GM18909 (cell line): ENCODE results near the gene SERPINA1.
A peak's percentile ranks its signal among the peaks of the same experiment; 100 is the strongest.
"Not testable (repeated sequence)": the region's sequence is repeated elsewhere in the genome, so short reads cannot be mapped to it uniquely, and the experiment has no call there.

Source experiments
- ATAC-seq: cut with Tn5 transposase; IDR thresholded peaks from one replicate; pipeline ENCODE4 v1.9.1; 2021; ENCODE audit warnings: mild to moderate bottlenecking; ENCODE audit not compliant: unreplicated experiment, poor library complexity

SERPINA1 gene

DNA sequence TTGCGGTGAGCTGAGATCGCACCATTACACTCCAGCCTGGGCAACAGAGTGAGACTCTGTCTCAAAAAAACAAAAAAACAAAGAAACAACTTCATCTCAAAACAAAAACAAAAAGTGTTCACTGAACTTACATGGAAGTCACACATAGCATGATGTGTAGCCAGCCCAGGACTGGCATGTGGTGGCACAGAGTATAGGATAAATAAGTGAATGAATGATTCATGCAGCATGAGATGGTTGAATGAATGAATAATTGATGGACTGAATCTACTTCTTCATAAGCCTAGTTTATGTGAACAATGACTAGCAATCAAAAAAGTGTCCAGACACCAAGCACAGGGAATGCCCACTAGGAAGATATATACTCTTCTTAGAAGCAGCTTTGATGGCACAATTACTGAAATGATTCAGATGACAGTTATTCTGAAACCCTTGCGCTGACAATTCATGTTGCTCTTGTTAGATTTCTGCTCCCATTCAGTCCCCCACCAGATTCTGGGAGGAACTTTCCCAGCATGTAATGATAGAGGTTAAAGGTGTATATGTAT lies 33.7 kb downstream of the SERPINA1 start:
- ATAC-seq: peak; percentile 32

DNA sequence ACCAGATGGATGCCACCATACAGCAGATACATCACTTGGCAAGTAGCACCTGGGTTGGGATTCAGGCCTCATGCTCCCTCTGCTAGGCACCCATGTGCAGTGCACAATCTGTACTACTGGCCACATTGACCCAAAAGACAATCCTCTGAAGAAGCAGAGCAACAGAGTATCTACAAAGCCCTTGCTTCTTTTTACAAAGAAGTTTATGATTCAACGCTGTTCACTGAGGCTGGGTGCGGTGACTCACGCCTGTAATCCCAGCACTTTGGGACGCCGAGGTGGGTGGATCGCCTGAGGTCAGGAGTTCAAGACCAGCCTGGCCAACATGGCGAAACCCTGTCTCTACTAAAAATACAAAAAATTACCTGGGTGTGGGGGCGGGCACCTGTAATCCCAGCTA lies 34.2 kb downstream of the SERPINA1 start:
- not testable (repeated sequence) for ATAC-seq

DNA sequence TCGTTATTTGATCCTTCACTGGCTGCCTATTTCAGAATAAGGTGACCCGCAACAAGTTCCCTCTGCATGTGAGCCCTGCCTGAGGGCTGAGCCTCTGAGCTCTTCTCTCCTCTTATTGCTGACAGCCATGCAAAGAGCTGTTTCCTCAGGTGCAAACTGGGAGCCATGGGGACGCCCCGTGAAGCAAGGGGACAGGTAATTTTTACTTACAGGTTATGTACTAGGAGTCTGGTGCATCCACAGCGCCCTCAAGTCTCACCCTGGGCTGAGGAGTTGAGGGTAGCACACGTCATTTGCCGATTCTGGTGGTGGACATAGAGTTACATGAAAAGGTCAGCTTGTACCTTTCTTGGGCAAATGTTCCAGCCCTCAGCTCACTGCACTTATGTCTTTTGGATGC lies 39.1 kb downstream of the SERPINA1 start:
- no peak for ATAC-seq

DNA sequence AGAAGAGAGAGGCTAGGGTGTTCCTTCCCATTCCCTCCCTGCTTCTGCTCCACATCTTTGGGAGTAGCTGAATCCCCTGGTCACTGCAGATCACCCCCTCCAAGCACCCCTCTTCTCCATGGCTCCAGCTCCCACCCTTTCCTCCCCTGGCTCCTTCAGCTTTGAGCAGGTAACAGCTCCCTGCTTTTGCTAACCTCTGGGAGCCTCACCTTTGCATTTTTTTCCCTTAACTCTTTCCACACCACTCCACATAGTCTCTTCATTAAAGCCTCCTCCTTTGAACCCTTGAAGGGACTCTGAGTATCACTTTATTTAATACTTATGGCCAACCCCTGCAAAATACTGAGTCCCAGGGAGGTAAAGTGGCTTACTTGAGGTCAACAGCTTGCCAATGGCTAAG lies 39.6 kb downstream of the SERPINA1 start:
- no peak for ATAC-seq

DNA sequence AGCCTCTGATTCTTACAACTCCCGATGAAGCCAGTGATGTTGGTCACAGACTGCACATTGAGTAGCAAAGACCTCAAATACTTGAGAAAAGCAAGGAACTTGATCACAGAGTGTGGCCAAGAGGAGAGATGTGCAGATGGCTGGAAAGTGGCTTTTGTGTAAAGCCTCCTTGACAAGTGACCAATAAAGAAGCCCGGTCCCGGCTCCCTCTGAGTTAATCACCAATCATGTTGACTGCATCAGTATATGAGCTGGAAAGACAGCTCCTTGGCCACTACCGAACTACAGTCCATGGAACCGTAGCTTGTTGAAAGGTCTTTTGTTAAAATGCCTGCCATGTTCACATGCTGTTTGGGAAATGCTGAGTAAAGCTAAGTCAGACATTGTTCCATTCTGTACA lies 41.6 kb downstream of the SERPINA1 start:
- ATAC-seq: peak; percentile 2

DNA sequence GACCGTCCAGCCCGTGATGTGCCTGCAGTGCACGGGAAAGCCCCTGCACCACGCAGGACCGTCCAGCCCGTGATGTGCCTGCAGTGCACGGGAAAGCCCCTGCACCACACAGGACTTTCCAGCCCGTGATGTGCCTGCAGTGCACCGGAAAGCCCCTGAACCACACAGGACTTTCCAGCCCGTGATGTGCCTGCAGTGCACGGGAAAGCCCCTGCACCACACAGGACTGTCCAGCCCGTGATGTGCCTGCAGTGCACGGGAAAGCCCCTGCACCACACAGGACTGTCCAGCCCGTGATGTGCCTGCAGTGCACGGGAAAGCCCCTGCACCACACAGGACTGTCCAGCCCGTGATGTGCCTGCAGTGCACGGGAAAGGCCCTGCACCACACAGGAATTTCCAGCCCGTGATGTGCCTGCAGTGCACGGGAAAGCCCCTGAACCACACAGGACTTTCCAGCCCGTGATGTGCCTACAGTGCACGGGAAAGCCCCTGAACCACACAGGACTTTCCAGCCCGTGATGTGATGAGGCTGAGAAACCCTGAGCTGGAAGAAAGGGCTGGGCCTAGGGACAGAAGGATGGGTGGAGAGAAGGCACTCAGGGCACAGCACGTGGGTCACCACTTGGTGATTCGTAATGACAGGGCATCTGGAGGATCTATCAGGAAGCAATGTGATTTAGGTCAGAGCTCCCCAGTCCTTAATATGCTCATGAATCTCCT lies 42.2 kb downstream of the SERPINA1 start:
- ATAC-seq: peak; percentile 76

DNA sequence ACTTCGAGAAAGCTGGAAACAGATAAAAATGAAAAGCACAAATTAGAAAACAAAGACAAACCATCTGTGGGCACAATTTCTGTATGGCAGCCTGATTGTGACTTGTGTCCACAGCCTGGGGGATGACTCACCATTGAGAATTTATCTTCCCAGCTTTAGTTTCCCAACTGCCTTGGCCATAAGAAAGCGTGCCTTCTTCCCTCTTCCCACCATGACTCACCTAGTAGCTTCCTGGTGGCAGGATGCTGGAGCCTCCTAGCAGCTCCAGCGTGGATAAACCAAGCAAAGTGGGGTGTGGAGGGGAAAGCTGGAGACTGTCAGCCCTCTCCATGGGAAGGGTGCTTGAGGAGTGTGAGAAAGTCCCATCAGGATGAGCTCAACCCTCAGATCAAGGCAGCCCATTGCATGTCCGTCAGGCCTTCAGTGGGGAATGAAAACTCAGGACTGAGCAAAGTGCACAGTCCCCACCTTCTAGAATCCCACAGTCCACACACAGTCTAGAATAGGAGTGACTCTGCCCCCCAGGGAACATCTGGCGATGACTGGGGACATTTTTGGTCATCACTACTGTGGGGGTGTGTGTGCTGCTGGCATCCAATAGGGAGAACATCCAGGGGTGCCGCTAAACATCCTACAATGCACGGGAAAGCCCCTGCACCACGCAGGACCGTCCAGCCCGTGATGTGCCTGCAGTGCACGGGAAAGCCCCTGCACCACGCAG lies 42.9 kb downstream of the SERPINA1 start:
- no peak for ATAC-seq

DNA sequence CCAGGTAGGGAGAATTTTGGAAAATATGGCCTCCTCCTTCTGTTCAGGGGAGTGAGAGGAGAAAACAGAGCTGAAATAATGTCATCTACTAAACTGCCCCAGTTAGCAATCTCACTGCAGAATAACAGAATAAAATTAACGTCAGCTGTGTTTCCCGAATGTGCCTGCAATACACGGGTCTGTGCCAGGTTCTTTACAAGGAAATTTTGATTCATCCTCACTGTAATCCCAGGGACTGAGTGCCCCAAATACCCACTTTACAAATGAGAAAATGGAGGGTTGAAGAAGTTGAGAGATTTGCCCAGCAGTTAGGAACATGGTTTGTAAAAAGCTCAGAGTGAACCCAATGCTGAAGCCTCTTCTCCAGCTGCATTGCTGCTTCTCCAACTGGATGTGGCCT lies 44.0 kb downstream of the SERPINA1 start:
- ATAC-seq: no peak

DNA sequence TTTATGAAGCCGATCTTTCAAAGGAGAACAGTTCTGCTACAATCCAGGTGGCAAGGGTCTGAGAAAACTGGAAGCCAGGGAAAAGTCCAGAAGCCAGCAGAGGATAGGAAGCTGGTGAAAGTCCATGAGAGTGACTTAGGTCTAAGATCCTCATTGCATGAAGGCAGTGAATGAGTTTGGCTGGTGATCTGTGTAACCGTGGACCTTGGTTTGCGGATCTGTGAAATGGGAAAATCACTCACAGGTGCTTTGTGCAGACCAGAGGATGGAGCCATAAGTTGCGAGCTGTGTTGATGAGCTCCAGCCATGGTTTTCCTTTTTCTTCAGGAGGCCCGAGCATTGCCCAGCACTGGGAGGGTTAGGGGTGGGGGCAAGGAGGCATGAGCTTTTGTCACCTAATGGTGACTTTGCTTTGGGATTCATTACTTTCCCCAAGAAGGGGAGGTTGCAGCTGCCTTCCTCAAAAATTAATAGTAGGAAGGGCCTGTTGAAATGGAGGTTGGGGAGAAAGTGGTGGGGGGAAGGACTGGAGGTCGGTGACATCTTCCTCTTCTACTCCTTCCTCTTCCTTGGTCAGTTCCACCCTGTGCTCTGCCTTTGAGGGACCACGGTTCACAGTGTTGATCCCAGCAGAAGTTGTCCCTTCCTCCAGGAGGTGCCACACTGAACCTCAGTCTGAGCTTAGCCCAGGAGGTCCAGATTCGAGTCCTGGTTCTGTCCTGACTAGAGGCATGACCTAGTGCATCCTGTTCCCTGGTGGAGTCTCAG lies 45.0 kb downstream of the SERPINA1 start:
- no peak for ATAC-seq

DNA sequence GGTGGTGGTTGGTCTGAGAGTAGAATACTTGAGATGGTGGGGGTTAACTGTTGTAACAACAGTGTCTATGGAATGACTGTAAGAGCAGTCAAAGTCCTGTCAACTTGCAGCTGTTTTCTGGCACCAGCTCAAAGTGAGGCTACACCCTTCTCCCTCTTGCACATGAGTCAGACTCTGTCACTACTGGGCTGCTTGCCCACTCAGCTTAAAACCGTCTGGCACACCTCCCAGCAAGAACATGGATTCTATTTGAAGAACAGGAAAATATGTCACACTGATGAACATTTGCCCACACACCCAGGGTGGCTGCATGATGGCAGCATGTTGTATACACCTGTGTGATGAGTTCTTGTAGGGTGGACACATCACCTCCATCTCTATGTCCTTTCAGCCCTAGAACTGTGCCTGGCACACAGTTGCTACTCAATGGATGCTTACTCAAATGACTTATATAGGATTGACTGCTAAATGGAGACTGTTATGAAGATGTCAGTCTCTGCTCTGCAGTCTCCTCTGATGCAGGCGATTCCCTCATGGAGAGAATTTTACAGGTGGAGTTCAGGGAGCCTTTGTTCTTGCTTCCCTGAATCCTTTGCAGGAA lies 46.0 kb downstream of the SERPINA1 start:
- no peak for ATAC-seq

DNA sequence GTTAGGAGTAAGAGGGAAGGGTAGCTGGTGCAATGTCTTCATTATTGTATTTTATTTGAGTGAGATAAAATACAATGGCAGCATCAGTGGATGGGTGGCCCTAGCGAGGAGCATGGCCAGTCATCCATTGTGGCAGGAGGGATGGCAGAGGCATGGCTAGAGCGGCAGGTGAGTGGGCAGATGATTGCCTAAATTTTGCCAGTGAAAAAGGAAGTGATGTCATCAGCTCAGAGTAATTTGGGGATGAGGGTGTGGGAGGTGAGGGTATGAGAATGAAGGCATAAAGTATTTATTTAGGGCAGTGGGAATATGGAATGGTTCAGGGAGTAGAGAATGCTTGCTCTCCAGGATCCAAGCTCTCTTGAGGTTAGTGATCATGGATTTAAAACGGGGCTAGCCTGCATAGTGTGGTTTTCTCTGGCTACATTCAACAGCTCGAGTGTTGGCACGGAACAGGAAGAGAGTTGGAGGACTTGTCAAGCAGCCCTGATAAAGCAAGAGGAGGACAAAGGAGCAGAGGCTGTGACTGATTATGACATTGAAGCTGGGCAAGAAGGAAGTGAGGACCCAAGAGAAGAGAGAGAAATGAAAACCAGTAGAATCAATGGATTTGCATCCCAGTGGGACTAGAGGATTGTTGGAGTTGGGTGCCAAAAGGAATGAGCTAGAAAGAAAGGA lies 46.6 kb downstream of the SERPINA1 start:
- ATAC-seq: no peak

DNA sequence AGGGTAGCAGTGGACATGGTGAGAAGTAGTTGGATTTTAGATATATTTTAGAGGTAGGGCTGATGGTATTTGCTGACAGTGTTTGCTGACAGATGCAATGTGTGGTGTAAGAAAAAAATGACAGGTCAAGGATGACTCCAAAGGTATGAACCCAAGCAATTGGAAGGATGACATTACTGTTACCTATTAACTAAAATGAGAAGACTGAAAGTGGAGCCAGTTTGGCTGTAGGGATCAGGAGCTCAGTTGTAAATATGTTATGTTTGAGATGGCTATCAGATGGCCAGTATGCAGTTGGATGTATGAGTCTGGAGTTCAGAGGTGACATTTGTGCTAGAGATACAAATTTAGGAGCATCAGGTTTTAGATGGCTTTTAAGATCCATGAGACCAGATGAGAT lies 47.9 kb downstream of the SERPINA1 start:
- no peak for ATAC-seq

DNA sequence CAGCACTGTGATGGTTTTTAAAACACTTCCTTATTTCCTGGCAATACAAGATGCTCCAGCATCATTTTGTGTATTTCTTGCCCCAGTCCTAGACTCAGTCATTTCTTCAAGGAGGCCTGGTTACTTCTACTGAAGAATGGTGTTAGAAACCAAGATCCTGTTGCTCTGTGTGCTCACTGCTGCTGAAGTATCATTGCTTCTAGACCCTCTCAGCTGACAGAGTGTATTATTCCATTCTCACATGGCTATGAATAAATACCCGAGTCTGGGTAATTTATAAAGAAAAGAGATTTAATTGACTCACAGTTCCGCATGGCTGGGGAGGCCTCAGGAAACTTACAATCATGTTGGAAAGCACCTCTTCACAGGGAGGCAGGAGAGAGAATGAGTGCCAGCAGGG lies 50.4 kb downstream of the SERPINA1 start:
- ATAC-seq: no peak

DNA sequence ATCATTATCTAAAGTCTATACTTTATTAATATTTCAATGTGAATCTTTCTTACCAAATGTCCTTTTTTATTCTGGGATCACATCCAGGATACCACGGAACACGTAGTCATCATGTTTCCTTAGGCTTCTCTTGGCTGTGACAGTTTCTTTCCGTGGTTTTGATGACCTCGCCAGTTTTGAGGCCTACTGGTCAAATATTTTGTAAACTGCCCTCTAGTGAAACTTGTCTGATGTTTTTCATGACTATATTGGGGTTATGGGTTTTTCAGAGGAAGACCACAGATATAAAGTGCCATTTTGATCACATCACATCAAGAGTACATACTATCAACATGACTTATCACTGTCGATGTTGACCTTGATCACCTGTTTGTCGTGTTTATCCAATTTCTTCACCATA lies 51.1 kb downstream of the SERPINA1 start:
- ATAC-seq: no peak

DNA sequence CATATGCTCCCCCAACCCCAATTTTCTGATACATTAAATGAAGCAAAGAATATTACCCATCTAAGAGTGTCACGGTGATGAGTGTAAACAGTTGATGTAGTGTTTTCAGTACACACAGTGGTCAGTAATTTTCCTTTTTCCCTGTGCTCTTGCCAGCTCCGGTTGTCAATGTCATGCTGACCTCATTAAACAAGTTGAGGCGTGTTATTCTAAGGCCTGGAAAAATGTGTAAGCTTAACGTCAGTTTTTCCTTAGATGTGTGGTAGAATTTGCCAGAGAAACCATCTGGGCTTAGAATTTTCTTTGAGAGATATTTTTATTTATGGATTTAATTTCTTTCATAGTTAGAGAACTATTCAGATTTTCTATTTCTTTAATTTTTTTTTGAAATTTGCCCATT lies 53.5 kb downstream of the SERPINA1 start:
- ATAC-seq: no peak

DNA sequence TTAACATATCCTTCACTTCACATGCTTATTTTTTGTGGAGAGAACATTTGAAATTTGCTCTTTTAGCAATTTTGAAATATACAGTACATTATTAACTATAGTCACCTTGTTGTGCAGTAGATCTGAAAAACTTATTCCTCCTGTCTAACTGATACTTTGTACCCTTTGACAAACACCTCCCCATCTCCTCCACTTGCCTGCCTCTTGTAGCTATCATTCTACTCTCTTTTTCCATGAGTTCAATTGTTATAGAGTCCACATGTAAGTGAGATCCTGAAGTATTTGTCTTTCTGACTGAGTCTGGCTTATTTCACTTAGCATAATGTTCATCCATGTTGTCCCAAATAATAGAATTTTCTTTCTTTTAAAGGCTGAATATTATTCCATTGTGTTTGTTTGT lies 55.8 kb downstream of the SERPINA1 start:
- no peak for ATAC-seq

DNA sequence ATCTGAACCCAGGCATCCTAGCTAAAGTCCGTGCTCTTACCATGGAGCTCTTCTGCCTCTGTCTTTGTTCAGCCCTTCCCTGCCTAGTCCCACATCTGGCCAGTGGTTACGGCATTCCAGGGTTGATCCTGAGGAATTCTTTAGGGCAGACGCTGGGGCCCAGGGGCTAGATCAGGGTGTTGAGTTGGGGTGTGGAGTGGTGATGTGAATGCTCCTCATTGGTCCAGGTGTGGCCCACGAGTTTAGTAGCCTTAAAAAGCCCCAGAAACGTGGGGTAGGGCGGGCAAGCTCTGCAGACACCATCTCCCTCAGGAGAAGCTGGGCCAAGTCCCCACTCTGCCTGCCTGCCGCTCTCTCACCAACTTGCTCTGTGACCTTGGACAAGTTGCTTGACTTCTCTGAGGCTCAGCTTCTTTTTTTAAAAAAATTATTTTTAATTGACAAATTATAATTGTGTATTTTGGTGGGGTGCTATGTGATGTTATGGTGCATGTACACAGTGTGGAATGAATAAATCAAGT lies 56.3 kb downstream of the SERPINA1 start:
- ATAC-seq: no peak

DNA sequence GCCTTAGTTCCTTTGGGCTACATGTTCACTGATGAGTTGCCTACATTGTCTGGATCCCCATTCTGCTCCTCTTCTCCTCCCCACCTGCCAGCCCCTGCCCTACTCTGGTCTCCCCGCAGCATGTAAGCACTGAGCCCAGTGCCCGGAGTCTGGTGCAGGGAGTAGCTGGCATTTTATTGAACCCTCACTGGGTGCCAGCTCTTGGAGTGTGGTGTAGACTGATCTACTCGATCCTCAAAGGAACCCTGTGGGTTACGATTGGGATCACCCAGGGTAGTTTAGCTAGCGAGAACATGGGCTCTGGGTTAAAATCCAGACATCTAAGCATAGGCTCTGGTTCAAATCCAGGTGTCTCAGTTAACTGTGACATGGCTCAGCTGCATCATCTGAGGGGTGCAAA lies 56.9 kb downstream of the SERPINA1 start:
- no peak for ATAC-seq

DNA sequence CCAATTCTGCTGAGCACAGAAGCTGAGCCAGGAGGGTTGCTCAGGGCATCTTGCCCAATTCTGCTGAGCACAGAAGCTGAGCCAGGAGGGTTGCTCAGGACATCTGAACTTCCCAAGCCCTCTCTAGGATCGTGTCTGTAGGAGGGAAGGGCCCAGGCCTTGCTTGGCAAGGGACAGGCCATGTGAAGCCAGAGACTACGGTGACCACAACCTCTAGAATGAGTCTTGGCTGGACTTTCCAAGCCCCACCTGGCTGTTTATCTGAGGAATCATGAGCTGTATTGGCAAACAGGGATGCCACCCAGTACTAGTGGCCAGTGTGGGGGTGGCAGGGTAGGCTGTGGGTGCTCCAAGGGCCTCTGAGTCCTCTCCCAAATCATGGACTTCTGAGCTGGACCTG lies 57.5 kb downstream of the SERPINA1 start:
- no peak for ATAC-seq

DNA sequence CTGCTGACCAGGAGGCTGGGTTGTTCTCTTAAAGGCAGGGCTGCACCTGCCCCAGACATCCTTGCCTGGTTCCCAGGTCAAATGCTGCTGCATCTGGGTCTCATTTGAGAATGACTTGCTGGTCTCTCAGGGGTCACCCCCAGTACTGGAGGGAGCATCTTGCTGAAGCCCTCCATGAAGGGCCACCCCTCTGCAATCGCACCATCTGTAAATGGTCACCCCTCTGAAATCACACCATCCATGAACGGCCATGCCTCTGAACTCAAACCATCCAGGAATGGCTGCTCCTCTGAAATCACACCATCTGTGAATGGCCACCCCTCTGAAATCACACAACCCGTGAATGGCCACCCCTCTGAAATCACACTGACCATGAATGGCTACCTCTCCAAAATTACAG lies 58.0 kb downstream of the SERPINA1 start:
- ATAC-seq: no peak
